DND-41 (cell line): ENCODE results near the gene TGM2.

ENCODE experiments used
- EZH2 ChIP-seq: IDR thresholded peaks from 3 replicates; pipeline ENCODE4 v1.6.1; 2012; ENCODE audit warnings: borderline replicate concordance, low read depth, mild to moderate bottlenecking, moderate library complexity, low read length, inconsistent platforms; ENCODE audit not compliant: severe bottlenecking
- TF ChIP-seq, protein P1 (sequence below): IDR thresholded peaks from 2 replicates; pipeline ENCODE4 v1.5.1; 2012; ENCODE audit warnings: borderline replicate concordance, low read length, moderate library complexity, mild to moderate bottlenecking; ENCODE audit not compliant: poor library complexity, severe bottlenecking; ENCODE audit errors: extremely low read depth

DNA sequence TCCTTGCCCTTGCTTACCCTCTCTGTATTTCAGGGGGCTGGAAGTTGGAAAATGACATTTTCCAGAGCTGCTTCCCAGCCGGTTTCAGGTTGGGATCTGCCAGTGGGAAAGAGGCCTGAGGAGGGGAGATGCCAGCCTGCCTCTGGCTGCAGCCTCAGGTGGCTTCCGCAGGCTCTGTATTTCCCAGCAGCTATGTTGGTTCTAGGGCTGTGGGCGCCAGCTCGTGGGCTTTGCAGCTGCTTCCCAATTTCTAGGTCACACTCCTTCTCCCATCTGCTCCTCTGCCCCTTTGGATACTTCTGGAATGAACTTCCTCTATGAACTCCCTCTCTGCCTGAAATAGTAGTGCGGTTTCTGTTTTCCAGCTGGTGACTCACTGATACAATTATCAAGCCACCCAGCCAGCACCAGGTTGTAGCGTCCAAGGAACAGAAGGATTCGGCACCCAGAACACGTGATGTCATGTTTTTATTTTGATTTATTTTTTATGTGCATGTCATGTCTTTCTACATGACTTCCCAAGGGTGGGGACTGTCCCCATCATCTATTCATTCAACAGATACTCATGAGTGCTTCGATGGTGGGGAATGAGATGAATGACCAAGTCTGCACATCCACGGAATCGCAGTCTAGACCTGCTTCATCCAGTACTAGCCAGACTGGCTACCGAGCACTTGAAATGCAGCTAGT is 38.0 kb downstream of the TGM2 start:
- TF ChIP-seq, protein P1, sequence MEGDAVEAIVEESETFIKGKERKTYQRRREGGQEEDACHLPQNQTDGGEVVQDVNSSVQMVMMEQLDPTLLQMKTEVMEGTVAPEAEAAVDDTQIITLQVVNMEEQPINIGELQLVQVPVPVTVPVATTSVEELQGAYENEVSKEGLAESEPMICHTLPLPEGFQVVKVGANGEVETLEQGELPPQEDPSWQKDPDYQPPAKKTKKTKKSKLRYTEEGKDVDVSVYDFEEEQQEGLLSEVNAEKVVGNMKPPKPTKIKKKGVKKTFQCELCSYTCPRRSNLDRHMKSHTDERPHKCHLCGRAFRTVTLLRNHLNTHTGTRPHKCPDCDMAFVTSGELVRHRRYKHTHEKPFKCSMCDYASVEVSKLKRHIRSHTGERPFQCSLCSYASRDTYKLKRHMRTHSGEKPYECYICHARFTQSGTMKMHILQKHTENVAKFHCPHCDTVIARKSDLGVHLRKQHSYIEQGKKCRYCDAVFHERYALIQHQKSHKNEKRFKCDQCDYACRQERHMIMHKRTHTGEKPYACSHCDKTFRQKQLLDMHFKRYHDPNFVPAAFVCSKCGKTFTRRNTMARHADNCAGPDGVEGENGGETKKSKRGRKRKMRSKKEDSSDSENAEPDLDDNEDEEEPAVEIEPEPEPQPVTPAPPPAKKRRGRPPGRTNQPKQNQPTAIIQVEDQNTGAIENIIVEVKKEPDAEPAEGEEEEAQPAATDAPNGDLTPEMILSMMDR, result no peak
- no peak for TF ChIP-seq EZH2
